Body of pancreas (tissue), 4 donors: Measurements from ENCODE around the gene OR2A7.
"Not testable (repeated sequence)": the region's sequence is repeated elsewhere in the genome, so short reads cannot be mapped to it uniquely, and the experiment has no call there.

Experiments
- CTCF ChIP-seq, 7 experiments: fragments of 450-650 bp in 4 of 7; fragments of 200-600 bp in 3 of 7; sonication (generic) in 3 of 7; IDR thresholded peaks; one replicate each; pipeline ENCODE4 v1.5.1; 2016 to 2019; ENCODE audit warnings: antibody characterized with exemption in 7 of 7
- POLR2A ChIP-seq, 3 donors: fragments of 450-650 bp; IDR thresholded peaks; one replicate each; pipeline ENCODE4 v1.6.1; 2016; ENCODE audit warnings: antibody characterized with exemption in 3 of 3, mild to moderate bottlenecking in 2 of 3

- TF ChIP-seq POLR2A, CTCF (IDR thresholded peaks at IDR 0.05): not testable (repeated sequence)
These were observed 45.4 kb downstream of the OR2A7 start for GRCh38 chr7:144219149-144219548.
